Trophoblast cell (in vitro differentiated cells and primary cell): ENCODE measurements around the gene LY9.

Source experiments
- DNase-seq, 2 donors: peaks; one replicate each; pipeline ENCODE4 v3.0.0-alpha.2; 2016
- H2AFZ ChIP-seq: 2 replicates; pipeline ENCODE4 v1.6.1; 2013; ENCODE audit warnings: low read length, moderate library complexity, mild to moderate bottlenecking; ENCODE audit not compliant: insufficient read depth, poor library complexity
- H2AK5ac ChIP-seq: 2 replicates; pipeline ENCODE4 v1.6.1; 2013; ENCODE audit warnings: mild to moderate bottlenecking, low read length
- H2BK120ac ChIP-seq: 2 replicates; pipeline ENCODE4 v1.6.1; 2013; ENCODE audit warnings: low read length, mild to moderate bottlenecking, moderate library complexity; ENCODE audit not compliant: insufficient read depth, poor library complexity
- H2BK12ac ChIP-seq: 2 replicates; pipeline ENCODE4 v1.6.1; 2013; ENCODE audit warnings: mild to moderate bottlenecking, low read length, moderate library complexity
- H2BK5ac ChIP-seq: 2 replicates; pipeline ENCODE4 v1.6.1; 2013; ENCODE audit warnings: low read length, low read depth, moderate library complexity, mild to moderate bottlenecking; ENCODE audit not compliant: poor library complexity
- H3K14ac ChIP-seq: 2 replicates; pipeline ENCODE4 v1.6.1; 2013; ENCODE audit warnings: mild to moderate bottlenecking, low read length
- H3K18ac ChIP-seq: 2 replicates; pipeline ENCODE4 v1.6.1; 2013; ENCODE audit warnings: mild to moderate bottlenecking, low read length
- H3K23ac ChIP-seq: 2 replicates; pipeline ENCODE4 v1.6.1; 2013; ENCODE audit warnings: low read length
- H3K27ac ChIP-seq: 2 replicates; pipeline ENCODE4 v1.5.1; 2013; ENCODE audit warnings: low read depth, mild to moderate bottlenecking, inconsistent platforms, low read length, moderate library complexity
- H3K27me3 ChIP-seq: 2 replicates; pipeline ENCODE4 v1.6.1; 2013; ENCODE audit warnings: inconsistent platforms, mild to moderate bottlenecking, low read length, moderate library complexity; ENCODE audit not compliant: insufficient read depth
- H3K36me3 ChIP-seq, 2 experiments: 1 replicate in 1 of 2; 2 replicates in 1 of 2; pipeline ENCODE4 v1.6.1; 2013; ENCODE audit warnings: low read length in 2 of 2, mild to moderate bottlenecking in 2 of 2, moderate library complexity in 1 of 2; ENCODE audit not compliant: insufficient read depth in 2 of 2, control insufficient read depth in 1 of 2
- H3K4ac ChIP-seq: 2 replicates; pipeline ENCODE4 v1.6.1; 2013; ENCODE audit warnings: low read depth, mild to moderate bottlenecking, low read length, moderate library complexity
- H3K4me1 ChIP-seq, 2 experiments: 1 replicate in 1 of 2; 2 replicates in 1 of 2; pipeline ENCODE4 v1.6.1; 2013; ENCODE audit warnings: low read length in 2 of 2, mild to moderate bottlenecking in 2 of 2, moderate library complexity in 1 of 2; ENCODE audit not compliant: insufficient read depth in 2 of 2, control insufficient read depth in 1 of 2
- H3K4me2 ChIP-seq: 2 replicates; pipeline ENCODE4 v1.6.1; 2013; ENCODE audit warnings: inconsistent platforms, mild to moderate bottlenecking, low read length, moderate library complexity
- H3K4me3 ChIP-seq: 2 replicates; pipeline ENCODE4 v1.5.1; 2013; ENCODE audit warnings: mild to moderate bottlenecking, low read depth, low read length, inconsistent platforms
- H3K79me1 ChIP-seq: one replicate; pipeline ENCODE4 v1.6.1; 2013; ENCODE audit warnings: low read length
- H3K79me2 ChIP-seq: 2 replicates; pipeline ENCODE4 v1.6.1; 2013; ENCODE audit warnings: low read length, mild to moderate bottlenecking; ENCODE audit not compliant: control insufficient read depth, insufficient read depth, poor library complexity
- H3K9ac ChIP-seq: 2 replicates; pipeline ENCODE4 v1.6.1; 2013; ENCODE audit warnings: mild to moderate bottlenecking, low read length
- H3K9me3 ChIP-seq: 2 replicates; pipeline ENCODE4 v1.6.1; 2013; ENCODE audit warnings: low read depth, mild to moderate bottlenecking, control low read depth, inconsistent platforms, low read length; ENCODE audit not compliant: insufficient read depth
- H4K12ac ChIP-seq: 2 replicates; pipeline ENCODE4 v1.6.1; 2013; ENCODE audit warnings: low read depth, mild to moderate bottlenecking, low read length, moderate library complexity
- H4K8ac ChIP-seq: 2 replicates; pipeline ENCODE4 v1.6.1; 2013; ENCODE audit warnings: low read depth, mild to moderate bottlenecking, low read length, moderate library complexity
- H4K91ac ChIP-seq: one replicate; pipeline ENCODE4 v1.6.1; 2013; ENCODE audit warnings: low read depth, mild to moderate bottlenecking, low read length, moderate library complexity
- WGBS: extraction: QIAGEN DNeasy Blood & Tissue Kit; methylation state at CpG from one replicate; pipeline ENCODE4 v1.1.7; 2013; ENCODE audit warnings: missing lambda C conversion rate; ENCODE audit not compliant: insufficient read length, insufficient coverage; ENCODE audit errors: extremely low coverage; 5-methylcytosine and 5-hydroxymethylcytosine counted together

LY9 gene

DNA sequence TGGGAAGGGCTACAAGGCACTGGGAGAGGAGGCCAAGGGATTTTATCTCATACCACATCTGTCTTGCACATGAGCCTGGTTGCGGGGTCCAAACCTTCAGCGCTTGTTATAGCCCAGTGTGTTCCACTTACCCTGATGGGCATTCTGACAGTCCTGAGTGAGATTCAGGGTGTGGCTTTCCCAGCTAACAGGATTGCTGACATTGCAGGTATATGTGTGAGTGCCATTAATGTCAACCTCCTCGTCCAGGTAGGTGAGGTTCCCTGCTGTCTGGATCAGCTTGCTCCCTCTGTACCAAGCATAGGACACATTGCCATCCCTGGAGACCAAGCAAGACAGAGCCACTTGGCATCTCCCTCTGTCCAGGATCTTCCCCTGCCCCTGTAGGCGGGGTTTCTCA, 45.1 kb downstream of the LY9 start:
- H3K79me2 ChIP-seq, result no peaks in the 10 kb centered on the region
- H2AFZ ChIP-seq, result no peak overlapping the region
- no CpG with 5 or more reads among the region's 4 CpGs for WGBS
- H2AK5ac ChIP-seq, result no peak overlapping the region
- H3K4me1 ChIP-seq, result peaks cover 0 to 2% of the 10 kb centered on the region in 2 experiments
- H3K9ac ChIP-seq, result no peak overlapping the region
- H3K4ac ChIP-seq, result no peak overlapping the region
- H3K27me3 ChIP-seq, result no peaks in the 10 kb centered on the region
- H2BK120ac ChIP-seq, result no peak overlapping the region
- H3K4me2 ChIP-seq, result no peak overlapping the region
- no peak for DNase-seq
- H4K8ac ChIP-seq, result no peak overlapping the region
- no peak overlapping the region for H3K18ac ChIP-seq
- no peak overlapping the region for H4K12ac ChIP-seq
- no peaks in the 10 kb centered on the region for H3K9me3 ChIP-seq
- H3K79me1 ChIP-seq, result no peaks in the 10 kb centered on the region
- H3K14ac ChIP-seq, result no peak overlapping the region
- H3K36me3 ChIP-seq, result no peaks in the 10 kb centered on the region
- H2BK5ac ChIP-seq, result no peak overlapping the region
- no peak overlapping the region for H2BK12ac ChIP-seq
- no peak overlapping the region for H3K23ac ChIP-seq
- H3K27ac ChIP-seq, result no peak overlapping the region
- no peak overlapping the region for H3K4me3 ChIP-seq
- no peak overlapping the region for H4K91ac ChIP-seq

DNA sequence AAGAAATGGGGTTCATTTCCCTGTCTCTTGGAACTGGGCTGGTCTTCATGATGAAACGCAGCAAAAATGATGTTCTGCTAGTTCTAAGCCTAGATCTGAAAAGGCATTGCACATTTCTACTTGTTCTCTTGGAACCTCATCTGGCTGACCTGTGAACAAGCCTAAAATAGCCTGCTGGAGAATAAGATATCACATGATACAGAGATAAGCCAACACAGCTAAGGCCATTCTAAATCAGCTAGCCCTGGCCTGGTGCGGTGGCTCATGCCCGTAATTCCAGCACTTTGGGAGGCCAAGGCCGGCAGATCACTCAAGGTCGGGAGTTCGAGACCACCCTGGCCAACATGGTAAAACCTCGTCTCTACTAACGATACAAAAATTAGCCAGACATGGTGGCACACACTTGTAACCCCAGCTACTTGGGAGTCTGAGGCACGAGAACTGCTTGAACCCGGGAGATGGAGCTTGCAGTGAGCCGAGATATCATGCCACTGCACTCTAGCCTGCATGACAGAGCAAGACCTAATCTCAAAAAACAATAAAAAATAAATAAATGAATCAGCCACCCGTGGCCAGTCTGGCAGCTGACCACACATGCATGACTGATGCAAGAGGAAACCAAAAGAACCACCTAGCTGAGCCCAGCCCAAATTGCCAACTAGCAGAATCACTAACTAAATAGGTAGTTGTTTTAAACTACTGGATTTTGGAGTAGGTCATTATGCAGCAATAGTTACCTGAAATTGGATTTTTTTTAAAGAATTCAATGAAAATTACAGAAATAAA, 48.7 kb downstream of the LY9 start:
- H3K4me2 ChIP-seq, result no peak overlapping the region
- H3K23ac ChIP-seq, result no peak overlapping the region
- H3K4me1 ChIP-seq, result peaks cover 0 to 2% of the 10 kb centered on the region in 2 experiments
- H2BK5ac ChIP-seq, result no peak overlapping the region
- peak in 1 of 2 donors; percentile 48 for DNase-seq
- no peak overlapping the region for H2AK5ac ChIP-seq
- no peaks in the 10 kb centered on the region for H3K27me3 ChIP-seq
- no peaks in the 10 kb centered on the region for H3K79me2 ChIP-seq
- no peaks in the 10 kb centered on the region for H3K79me1 ChIP-seq
- no peak overlapping the region for H3K18ac ChIP-seq
- H3K9ac ChIP-seq, result no peak overlapping the region
- H3K4ac ChIP-seq, result no peak overlapping the region
- no CpG with 5 or more reads among the region's 12 CpGs for WGBS
- H3K27ac ChIP-seq, result no peak overlapping the region
- H4K12ac ChIP-seq, result no peak overlapping the region
- H2AFZ ChIP-seq, result no peak overlapping the region
- no peak overlapping the region for H2BK120ac ChIP-seq
- no peaks in the 10 kb centered on the region for H3K36me3 ChIP-seq
- H4K91ac ChIP-seq, result no peak overlapping the region
- H2BK12ac ChIP-seq, result no peak overlapping the region
- H3K14ac ChIP-seq, result no peak overlapping the region
- no peak overlapping the region for H4K8ac ChIP-seq
- no peak overlapping the region for H3K4me3 ChIP-seq
- no peaks in the 10 kb centered on the region for H3K9me3 ChIP-seq

DNA sequence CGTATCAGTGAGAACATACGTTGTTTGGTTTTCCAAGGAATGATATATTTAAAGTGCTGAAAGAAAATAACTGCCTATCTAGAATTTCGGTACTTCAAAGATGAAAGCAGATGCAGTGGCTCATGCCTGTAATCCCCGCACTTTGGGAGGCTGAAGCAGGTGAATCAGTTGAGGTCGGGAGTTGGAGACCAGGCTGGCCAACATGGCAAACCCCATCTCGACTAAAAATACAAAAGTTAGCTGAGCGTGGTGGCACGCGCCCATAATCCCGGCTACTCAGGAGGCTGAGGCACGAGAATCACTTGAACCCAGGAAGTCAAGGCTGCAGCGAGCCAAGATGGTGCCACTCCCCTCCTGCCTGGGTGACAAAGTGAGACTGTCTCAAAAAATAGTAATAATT, 50.3 kb downstream of the LY9 start:
- H3K36me3 ChIP-seq, result no peaks in the 10 kb centered on the region
- no peak overlapping the region for H4K91ac ChIP-seq
- no peak overlapping the region for H3K18ac ChIP-seq
- peaks cover 0 to 2% of the 10 kb centered on the region in 2 experiments for H3K4me1 ChIP-seq
- H3K27ac ChIP-seq, result no peak overlapping the region
- no peak overlapping the region for H3K9ac ChIP-seq
- H2AFZ ChIP-seq, result no peak overlapping the region
- H3K14ac ChIP-seq, result no peak overlapping the region
- H2AK5ac ChIP-seq, result no peak overlapping the region
- no peak overlapping the region for H2BK120ac ChIP-seq
- no peak overlapping the region for H3K4me2 ChIP-seq
- no peak overlapping the region for H4K12ac ChIP-seq
- DNase-seq, result no peak
- no CpG with 5 or more reads among the region's 12 CpGs for WGBS
- H3K79me2 ChIP-seq, result no peaks in the 10 kb centered on the region
- H4K8ac ChIP-seq, result no peak overlapping the region
- no peaks in the 10 kb centered on the region for H3K9me3 ChIP-seq
- no peak overlapping the region for H3K4ac ChIP-seq
- no peak overlapping the region for H3K4me3 ChIP-seq
- H3K27me3 ChIP-seq, result no peaks in the 10 kb centered on the region
- H3K23ac ChIP-seq, result no peak overlapping the region
- H2BK5ac ChIP-seq, result no peak overlapping the region
- H2BK12ac ChIP-seq, result no peak overlapping the region
- no peaks in the 10 kb centered on the region for H3K79me1 ChIP-seq

- Histone ChIP-seq H2BK5ac (no peak overlapping the region), H3K4me1 (no peaks in the 10 kb centered on the region), H3K18ac (no peak overlapping the region), H3K27me3 (no peaks in the 10 kb centered on the region), H4K91ac (no peak overlapping the region), H3K4ac (no peak overlapping the region), H2AK5ac (no peak overlapping the region), H3K79me2 (no peaks in the 10 kb centered on the region), H3K9me3 (peaks cover 2% of the 10 kb centered on the region), H3K23ac (no peak overlapping the region), H2BK12ac (no peak overlapping the region), H2AFZ (no peak overlapping the region), H3K14ac (no peak overlapping the region), H3K4me2 (no peak overlapping the region), H3K4me3 (no peak overlapping the region), H3K27ac (no peak overlapping the region), H2BK120ac (no peak overlapping the region), H4K12ac (no peak overlapping the region), H3K36me3 (no peaks in the 10 kb centered on the region), H3K79me1 (no peaks in the 10 kb centered on the region), H4K8ac (no peak overlapping the region), H3K9ac (no peak overlapping the region)
- DNase-seq, result no peak
- no CpG with 5 or more reads among the region's 5 CpGs for WGBS
Measured at GRCh38 chr1:160850541-160850940, 54.6 kb downstream of the LY9 start.
